ENCODE results near the gene CAVIN4.
A peak's percentile ranks its signal among the peaks of the same experiment; 100 is the strongest.

The CAVIN4 gene

DNA sequence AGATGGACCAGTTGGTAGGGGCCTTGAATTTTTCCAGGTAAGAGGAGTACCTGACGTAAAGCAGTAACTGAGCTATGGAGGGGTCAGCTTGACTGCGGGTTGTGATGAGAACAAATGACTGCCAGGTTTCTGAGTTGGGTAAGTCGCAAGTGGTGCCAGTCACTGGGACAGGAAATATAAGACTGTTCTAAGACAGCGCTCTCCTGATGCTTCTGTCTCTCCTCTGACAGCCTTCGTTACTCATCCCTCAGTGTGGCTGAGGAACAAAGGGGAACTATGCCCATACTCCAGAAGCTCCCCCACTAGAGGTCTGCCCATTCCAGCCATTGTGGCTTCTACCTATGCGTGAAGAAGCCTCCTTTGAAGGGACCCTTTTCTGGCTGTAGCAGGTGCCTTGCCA is 13.3 kb downstream of the CAVIN4 start:
- DNase-seq, result no peak

DNA sequence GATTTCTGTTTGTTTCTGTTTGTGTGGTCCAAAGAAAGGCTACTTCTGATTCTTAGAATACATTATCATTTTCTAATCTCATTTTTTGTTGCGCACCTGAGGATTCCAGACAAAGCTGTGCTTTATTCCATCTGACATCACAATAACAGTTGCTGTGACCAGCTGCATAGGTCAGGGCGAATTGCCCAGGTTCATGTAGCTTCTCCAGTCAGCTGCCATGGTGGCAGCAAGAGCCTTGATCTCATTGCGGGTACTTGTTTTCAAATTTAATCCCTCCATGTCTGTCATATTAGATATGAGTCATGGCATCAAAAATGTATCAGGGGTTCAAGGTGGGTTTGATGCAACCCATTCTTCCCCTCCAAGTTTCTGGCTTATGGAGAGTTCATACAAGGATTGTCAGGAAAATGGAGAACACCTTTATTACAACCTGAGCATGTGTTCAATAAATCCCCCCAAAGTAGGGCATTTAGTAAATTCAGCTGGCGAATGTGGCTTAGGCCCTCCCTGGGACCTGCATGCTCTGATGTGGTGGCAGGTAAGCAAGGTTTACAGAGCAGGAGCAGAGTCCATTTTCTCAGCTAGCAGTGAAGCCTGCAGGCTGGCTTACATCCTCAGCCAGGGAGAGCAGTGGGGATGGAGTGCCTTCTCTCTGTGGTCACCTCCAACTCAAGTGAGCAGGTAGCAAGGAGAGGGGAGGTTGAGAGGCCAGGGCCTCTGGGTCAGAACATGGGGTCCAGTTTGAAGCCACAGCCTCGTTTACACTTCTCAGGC is 13.9 kb downstream of the CAVIN4 start:
- no peak for DNase-seq

DNA sequence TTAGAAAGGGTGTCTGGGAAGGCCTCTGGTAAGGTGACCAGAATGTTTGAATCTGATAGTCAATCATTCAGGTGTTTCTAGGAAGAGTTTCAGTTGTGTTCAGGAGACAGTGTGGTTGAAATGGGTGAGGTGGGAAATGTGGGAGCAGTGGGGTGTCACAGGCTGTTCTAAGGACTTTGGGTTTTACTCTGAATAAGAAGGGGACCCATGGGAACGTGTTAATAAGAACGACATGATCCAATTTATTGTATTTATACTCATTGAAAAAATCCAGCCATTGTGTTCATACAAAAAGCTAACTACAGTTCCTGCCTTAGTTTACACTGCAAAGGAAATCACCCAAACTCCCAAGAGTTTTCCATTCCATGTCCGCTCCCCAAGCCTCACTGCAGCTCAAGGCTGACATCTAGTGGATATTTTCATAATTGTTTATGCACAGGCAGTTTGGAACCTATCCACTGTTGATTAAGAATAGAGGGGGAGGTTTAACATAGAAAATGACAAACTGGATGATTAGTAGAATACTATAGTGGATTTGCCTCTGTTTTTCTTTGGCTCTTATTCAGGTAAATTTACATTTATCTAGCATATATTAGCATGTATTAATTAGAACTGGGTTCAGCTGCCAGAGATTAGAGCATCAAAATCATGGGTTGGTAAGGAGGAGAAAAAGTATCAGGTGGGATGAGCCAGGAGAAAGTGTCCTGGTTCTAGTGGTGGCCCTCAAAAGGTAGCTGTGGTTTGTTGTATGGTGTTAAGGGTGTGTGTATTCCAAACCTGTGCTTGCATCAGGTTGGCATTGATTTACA is 17.7 kb downstream of the CAVIN4 start:
- peak; percentile 31 for DNase-seq

DNA sequence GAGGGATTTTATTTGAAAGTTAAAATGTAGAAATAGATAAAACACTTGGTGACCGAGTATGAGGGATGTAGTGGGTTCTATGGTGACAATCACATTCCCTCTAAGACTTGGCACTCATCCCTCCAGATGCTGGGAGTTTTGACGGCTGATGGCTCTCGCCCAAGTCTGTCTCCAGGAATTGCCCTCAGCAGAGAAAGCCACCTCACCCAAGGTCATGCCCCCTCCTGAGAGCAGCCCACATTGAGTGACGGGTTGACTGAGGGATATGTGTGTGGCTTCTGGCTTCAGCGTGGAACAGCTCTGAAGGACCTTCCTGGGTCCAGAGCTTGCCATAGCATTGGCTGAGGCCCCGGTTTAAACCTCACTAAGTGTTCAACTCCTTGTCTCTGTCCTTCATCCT is 19.4 kb downstream of the CAVIN4 start:
- DNase-seq, result no peak

DNA sequence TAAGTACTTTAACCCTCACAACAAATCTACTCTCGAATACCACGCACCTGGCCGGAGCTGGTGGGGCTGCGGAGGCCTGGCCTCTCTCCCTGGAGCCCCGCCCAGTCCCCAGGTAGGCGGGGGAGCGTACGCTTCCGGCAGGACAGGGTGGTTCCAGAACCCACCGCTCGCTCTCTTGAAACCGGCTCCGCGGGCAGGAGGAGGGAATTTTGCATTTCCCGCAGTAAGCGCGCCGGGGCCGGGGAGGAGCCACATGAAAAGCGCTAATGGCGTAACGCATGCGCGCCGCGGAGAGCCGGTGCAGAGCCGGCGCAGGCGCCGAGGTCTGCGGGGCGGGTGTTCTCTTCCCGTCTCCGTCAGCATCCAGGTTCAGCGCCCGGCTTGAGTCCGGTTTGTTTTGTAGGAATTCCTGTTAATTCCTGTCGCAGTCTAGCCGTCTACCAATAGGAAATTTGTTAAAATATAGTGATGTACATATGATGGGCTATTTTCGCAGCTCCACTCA is 20.8 kb downstream of the CAVIN4 start:
- peak; percentile 64 for DNase-seq

DNA sequence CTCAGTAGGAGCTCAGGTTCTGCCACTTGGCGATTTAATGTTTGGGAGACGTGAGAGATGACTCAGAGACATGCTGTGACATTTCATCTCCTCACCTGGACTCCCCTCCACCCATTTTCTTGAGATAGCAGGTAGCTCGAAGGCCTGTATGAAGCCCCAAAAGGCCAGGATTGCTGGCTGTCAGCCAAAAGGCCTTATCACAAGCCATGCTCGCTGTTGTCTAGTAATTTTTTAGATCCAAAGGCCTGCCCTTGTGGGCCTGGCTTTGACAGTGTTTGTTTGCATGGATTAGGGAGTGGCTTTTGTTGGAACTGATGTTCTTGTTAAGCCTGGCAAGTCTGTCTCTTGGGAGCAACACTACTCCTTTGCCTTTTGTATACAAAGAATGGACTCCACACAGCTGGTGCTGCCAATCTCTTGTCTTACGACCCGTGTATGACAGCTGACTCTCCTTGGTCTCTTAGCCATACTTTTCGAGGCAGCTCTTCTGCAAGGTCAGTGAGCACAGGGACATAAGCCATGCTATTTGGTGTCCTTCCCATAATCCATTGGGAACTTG is 22.7 kb downstream of the CAVIN4 start:
- DNase-seq, result no peak

DNA sequence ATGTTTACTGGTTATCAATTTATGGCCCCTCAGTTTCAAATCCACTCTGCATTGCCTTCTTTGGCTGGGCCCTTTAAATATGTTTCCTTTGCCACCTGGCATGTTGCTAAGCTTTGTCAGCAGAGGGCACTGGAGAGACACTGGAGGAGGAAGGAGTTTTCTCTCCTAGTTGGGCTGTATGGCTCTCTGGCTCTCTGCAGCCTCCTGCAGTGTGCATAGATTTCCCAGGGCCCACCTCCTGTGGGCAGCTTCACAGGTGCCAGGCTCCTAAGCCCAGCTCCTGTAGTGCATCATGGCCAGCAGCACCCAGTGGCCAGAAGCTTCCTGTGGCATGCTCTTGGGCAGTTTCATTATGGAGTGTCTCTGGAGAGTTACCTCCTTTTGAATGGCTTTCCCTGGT is 23.3 kb downstream of the CAVIN4 start:
- peak; percentile 70 for DNase-seq

DNA sequence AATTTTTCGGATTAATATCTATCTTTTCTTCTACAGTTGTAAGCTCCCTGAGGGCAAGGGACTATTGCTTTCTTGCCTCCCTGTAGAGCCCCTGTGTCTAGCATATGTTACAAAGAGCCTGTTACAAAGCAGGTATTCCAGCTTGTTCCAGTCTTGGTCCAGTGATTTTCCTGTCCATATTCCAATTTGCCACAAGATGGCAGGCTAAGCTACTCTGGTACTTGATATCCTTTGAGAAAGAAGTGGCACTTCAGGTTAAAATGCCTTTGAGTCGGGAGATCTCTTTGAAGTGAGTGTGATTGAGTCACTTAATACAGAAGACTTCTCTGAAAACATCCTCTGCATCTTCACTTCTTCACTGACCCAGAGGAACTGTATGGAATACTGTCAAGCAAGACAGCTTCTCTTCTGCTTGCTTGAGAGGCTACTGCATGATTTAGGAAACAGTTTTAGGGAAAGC is 24.5 kb downstream of the CAVIN4 start:
- DNase-seq, result peak; percentile 17

DNA sequence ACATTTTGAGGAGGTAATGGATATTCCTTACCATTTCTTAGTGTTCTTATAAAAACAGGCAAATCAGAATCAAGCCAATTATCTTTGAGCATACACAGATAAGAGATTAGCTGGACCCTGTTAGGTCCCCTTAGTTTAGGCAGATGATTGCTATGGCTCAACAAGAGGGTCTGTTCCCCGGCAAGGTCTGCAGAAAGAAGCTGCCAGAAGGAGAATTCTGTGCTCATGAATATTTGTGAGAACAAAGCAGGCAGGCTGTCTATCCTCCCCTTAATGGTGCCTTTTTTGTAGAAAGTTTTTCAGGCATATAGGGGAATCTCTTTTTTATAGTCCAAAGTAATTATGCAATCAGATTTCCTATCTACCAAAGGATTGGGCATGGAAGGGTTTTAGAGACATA is 27.5 kb downstream of the CAVIN4 start:
- DNase-seq, result no peak

DNA sequence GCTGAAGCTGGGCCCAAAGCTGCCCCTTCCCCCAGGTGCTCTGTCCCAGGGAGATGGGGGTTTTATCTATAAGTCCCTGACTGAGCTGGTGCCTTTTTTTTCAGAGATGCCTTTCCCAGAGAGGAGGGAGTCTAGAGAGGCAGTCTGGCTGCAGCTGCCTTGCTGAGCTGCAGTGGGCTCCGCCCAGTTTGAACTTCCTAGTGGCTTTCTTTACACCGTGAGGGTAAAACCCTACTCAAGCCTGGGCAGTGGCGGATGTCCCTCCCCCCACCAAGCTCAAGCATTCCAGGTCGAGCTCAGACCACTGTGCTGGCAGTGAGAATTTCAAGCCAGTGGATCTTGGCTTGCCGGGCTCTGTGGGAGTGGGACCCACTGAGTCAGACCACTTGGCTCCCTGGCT is 41.3 kb downstream of the CAVIN4 start:
- DNase-seq, result no peak

DNA sequence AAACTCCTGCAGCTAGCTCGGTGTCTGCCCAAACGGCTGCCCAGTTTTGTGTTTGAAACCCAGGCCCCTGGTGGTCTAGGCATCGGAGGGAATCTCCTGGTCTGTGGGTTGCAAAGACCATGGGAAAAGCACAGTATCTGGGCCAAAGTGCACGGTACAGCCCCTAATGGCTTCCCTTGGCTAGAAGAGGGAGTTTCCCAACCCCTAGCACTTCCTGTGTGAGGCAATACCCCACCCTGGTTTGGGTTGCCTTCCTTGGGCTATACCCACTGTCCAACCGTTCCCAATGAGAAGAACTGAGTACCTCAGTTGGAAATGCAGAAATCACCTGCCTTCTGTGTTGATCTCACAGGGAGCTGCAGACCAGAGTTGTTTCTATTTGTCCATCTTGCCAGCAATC is 41.8 kb downstream of the CAVIN4 start:
- DNase-seq, result no peak

DNA sequence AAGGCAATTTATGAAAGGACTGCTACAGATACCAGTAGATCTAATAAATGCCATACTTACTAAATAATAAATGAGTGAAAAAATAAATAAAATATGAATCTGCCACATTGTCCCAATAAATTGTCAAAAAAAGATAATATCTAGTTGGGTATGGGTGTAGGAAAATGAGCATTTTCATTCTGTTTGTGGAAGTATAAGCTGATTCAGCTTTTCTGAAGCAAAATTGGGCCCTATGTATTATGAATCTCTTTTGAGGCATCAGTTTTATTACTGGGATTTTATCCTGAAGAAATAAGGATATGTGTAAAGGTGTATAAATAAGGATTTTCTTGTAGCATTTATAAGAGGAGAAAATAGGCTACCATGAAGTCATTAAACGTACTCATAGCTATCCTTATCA is 46.1 kb downstream of the CAVIN4 start:
- DNase-seq, result no peak

DNA sequence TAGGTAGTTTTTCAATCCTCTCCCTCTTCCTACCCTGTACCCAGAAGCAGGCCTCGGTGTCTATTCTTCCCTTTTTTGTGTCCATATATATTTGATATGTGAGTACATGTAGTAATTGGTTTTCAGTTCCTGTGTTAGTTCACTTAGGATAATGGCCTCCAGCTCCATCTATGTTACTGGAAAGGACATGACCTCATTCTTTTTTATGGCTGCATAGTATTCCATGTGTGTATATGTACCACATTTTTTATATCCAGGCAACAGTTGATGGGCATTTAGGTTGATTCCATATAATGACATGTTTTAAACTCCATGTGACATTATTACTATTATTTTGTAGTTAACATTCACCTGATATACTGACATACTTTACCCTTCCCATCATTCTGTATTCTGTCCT is 49.1 kb downstream of the CAVIN4 start:
- DNase-seq, result no peak

DNA sequence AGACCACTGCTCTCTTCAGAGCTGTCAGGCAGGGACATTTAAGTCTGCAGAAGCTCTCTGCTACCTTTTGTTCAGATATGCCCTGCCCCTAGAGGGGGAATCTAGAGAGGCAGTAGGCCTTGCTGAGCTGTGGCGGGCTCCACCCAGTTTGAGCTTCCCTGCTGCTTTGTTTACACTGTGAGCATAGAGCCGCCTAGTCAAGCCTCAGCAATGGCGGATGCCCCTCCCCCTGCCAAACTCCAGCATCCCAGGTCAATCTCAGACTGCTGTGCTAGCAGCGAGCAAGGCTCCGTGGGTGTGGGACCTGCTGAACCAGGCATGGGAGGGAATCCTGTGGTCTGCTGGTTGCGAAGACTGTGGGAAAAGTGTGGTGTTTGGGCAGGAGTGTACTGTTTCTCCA is 59.9 kb downstream of the CAVIN4 start:
- no peak for DNase-seq

All from kidney glomerular epithelial cell (primary cell).